SH-SY5Y (cell line): ENCODE data around the gene PLEKHG1.

ENCODE experiments used
- GATA2 ChIP-seq: IDR thresholded peaks from 2 replicates; pipeline ENCODE4 v1.6.1; 2011; ENCODE audit warnings: mild to moderate bottlenecking, low read depth, low read length
- GATA3 ChIP-seq: IDR thresholded peaks from 2 replicates; pipeline ENCODE4 v1.6.1; 2011; ENCODE audit warnings: low read depth, mild to moderate bottlenecking, low read length, moderate library complexity

Gene PLEKHG1

DNA sequence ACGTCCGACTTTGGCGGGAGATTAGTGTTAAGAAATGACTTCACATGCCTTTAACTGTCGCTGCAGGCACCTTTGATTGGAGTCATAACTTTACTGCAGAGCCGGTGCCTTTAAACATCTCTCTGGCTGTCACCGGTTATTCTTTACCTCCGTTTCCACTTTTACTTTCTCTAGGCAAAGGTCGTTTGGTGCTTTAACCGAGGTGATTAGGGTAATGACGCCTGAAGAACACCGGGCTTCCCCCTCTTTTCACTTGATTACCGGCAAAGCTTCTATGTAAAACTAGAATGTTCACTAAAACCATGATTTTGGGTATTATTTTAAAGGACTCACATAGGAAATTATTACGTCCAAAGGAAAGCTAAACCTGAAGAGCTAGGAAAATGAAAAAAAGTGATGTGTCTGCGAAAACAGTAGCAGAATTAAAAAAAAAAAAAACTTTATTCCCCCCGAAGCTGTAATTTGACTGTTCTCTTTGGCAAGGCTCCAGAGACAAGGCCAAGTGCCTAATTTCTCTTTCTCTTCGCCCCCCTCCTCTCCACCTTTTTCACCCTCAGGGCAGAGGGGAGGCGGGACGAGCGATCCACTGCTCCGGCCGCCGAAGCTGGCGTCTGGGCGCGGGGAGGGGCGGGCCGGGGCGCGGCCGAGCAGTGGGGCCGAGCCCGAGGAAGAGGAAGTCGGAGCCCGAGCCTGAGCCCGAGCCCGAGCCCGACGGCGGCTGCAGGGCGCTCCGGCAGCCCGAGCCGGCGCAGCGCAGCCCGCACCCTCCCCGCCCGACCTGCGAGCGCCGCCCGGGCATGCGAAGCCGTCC, at the start of gene PLEKHG1:
Gene PLEKHG1, plus strand, starts transcription at position 687 of the 811 bp plus-strand sequence. CDS start 133,797 bp downstream, outside the sequence.
- TF ChIP-seq GATA2 (no peak), GATA3 (no peak)

DNA sequence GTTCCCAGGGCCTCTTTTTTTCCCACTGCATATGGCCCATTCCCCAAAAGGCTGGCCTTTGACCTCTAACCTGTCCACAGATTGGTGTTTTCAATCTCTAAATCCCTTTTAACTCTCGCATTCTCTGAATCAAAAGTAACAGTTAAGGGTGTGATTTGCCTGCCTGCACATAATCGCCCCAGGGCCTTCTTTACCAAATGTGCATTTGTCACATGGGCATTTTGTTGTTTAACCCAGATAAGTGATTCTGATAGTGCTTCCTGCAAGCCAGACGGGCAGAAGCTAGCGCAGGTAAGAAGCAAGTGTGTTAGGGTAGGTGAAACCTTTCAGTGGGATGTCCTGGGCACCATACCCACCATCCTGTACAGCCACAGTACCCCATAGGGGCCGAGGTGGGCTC, 49.4 kb upstream of the PLEKHG1 start:
- TF ChIP-seq GATA2: no peak
- TF ChIP-seq GATA3: no peak

DNA sequence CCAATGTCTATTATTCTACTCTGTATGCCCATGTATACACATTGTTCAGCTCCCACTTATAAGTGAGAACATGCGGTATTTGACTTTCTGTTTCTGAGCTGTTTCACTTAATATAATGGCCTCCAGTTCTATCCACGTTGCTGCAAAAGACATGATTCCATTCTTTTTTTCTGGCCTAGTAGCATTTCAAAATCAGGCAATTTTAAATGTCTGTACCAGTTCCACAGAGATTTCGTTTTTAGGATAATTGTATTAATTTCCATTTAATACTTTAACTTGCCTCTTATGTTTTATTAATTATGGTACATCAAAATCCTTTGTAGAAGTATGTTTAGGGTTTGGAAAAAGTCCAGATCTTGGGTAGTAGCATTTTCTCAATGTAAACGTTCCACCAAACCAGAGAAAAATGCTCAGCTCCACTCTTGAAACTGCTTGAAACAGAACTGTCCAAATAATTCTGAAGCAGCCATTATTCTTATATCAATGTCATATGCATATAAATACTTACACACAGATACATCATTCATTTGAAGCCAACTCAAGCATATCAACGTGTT, 42.6 kb upstream of the PLEKHG1 start:
- TF ChIP-seq GATA2 (no peak), GATA3 (no peak)

DNA sequence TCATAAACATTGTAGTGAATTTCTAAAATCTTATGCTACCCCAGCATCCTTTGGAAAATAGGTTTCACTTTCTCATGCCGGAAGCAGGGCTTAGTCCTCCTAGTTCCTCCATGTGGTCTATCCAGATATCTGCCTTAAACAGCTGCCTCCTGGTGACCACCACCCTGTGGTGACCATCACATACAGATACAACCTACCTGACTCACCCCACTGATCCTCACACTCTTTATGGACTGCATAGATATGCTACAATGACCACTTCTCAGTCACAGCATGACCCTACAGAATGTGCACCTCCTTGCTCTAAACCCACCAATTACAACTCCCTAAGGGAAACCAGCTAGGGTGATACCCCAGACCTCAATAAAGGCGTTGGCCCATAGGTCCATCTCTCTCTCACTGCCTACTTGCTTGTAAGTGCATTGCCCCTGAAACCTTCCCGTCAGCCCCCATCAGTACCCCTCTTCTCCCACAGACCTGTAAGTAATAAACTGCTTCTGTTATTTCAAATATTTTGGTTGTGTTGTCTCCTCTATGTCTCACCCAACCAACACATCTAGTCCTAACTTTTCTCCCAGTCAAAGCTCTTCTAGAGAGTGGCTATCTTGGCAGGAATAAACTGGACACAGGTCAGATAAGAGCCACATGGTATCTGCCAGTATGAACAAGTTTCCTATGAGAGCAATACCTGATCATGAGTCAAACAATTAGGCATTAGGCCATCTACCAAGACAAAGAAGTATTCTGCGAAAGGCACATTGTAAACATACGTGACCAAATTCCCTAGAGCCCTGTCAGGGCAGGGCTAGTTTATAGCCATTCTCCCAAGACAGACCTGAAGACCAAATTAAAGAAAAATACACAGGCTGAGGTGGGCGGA, 39.4 kb upstream of the PLEKHG1 start:
- TF ChIP-seq GATA2 (no peak), GATA3 (no peak)

DNA sequence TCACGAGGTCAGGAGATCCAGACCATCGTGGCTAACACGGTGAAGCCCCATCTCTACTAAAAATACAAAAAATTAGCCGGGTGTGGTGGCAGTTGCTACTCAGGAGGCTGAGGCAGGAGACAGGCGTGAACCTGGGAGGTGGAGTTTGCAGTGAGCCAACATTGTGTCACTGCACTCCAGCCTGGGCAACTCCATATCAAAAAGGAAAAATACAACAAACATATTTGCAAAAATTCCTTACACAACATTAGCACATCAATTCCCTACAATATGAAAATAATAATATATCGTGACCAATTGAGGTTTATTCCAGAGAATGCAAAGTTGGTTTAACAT, 38.8 kb upstream of the PLEKHG1 start:
- TF ChIP-seq GATA3 (no peak), GATA2 (no peak)

DNA sequence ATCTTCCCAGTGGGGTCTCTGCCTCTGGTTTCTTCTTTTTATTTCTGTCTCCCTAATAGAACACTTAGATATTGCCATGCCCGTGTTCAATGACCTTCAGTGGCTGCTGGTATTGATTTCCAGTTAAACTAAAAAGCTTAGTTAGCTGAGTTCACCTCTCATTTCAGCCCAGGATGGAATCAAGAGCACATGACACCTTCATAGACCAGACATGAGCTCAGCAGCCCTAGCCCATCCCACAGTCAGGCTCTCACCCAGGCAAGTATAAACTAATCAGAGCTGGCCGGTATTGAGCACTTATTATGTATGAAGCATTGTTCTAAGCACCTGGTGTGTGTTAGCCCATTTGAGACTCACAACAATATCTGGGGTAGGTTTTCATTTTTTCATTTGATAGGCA, 33.7 kb upstream of the PLEKHG1 start:
- TF ChIP-seq GATA2: no peak
- no peak for TF ChIP-seq GATA3

DNA sequence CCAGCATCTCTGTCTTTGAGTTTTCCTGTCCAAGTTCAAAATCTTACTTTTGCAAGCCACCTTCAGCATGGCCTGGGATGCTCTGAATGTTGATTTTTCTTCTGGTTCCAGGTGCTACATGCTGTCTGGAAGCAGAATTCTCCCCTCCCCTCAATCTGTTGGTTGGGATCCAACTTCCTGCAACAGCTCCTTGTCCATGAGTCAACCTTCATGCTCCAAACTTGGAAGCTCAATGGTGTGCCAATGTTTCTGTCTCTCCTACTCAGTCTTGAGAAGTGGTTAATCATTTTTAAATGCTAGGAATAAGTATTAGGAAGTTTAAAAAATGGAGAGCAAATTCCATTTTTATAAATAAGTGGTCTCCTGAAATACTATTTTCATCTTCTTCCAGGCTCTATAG, 33.2 kb upstream of the PLEKHG1 start:
- TF ChIP-seq GATA2: no peak
- TF ChIP-seq GATA3: no peak

DNA sequence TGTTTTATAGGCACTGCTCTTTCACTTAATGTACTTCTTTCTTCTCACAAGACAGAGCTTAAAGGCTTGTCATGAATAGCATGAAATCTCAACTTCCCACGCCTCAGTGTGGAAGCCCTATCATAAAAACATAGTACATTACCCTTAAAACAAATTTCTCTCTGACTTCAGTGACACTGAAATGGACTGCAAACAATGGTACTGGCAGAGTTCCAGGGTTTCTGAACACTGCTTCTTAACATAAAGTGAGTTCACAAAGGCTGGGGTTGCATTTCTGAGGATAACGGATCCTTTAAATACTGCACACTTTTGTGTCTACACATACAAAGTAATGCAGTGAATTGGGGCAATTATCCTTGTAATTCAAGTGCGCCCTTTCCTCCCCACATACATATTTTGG, 32.3 kb upstream of the PLEKHG1 start:
- TF ChIP-seq GATA2 (no peak), GATA3 (no peak)

DNA sequence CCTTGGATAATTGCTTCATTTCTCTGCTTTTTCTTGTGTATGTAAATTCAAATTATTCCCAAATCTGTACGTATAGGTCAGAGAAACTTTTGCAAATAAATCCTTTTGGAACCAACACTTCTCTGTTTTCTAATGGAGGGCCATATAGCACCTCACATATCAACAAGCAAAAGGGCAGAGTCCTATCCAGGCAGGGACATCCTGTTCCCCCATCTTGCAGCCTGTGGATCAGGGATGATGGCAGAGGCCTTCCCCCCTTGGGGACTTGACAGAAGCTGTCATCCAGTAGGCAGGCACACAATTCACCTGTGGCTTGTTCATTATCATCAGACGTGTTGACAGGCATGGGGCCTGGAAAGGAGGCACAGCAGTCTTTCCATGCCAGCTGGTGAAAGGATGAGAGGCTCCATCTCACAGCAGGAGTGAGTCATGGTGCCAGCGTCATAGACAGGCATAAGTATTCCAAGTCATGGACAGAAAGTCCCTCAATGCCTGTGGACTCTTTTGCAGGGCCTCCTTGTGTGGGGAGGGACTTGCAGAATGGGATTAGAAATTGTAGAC, 31.8 kb upstream of the PLEKHG1 start:
- TF ChIP-seq GATA2 (no peak), GATA3 (no peak)

DNA sequence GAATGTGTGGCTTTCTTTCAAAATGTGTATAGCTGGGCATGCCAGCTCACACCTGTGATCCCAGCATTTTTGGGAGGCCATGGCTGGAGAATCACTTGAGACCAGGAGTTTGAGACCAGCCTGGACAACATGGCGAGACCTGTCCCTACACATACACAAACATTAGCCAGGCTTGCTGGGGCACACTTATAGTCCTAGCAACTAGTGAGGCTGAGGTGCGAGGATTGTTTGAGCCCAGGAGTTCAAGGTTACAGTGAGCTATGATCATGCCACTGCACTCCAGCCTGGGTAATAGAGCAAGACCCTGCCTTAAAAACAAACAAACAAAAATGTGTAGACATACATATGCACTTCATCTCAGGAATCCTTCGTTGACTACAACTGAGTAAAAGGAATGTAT, 31.1 kb upstream of the PLEKHG1 start:
- no peak for TF ChIP-seq GATA3
- TF ChIP-seq GATA2: no peak

DNA sequence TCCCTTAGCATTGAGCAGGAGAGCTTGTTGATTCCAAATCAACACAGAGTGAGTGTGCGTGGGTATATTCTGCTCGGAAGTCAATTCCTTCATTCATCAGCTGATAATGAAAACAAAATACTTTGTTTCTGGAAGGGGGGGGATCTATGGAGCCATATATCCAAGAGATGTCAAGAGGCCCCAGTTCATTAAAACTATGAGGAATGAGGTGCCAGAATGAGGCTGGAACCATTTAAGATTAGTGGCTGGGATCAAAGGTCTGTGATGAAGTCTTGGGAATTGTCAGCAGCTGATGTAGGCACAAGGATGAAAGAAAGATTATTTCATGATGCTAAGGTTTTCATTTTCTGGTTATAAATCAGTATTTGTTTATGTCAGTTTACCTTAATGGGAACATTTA, 30.5 kb upstream of the PLEKHG1 start:
- TF ChIP-seq GATA2: no peak
- TF ChIP-seq GATA3: no peak

DNA sequence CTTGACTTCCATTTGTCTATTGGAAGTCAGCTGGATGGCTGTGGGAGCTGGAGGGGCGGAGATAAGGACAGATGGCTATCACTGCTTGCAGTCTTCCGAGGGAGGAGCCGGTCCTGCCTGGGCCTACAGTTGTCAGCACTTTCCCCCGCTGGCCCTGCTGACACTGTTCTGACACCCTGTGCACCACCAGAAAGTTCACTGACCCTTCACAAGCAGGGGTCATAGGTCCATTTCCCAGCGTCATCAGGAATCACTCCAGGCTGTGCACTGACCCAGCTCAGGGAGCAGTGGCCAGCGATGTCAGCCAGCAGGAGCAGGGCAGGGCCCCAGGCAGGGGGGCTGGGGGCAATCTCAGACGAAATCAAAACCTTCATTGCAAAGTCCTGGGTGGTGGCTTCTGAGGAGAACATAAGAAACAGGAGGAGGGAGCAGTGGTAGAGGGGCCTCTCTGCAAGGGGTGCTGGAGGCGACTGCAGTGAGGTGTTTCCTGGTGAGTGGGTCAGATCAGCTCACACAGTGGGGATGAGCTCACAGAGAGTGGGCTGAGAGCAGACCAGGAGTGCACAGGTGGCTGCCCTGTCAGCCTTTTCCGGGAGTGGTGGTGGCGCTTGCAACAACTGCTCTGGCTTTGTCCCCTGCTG, 26.5 kb upstream of the PLEKHG1 start:
- TF ChIP-seq GATA3: no peak
- TF ChIP-seq GATA2: no peak

DNA sequence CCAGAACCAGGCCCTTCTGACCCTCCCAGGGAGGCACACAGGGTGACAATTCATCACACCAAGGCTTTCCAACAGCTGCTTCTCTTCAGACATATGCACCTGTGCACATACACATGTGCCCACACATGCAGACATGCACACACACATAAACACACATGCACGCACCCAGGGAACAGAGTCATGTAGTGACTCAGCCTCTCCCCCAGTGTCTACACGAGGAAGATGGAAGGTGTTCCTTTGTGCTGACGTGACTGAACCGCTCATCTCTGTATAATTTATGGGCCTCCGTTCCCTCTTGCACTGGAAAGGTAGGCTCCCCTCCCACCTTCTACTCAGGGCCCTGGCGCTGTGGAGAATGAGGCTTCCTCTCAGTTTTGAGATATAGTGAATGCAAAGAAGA, 23.8 kb upstream of the PLEKHG1 start:
- no peak for TF ChIP-seq GATA3
- no peak for TF ChIP-seq GATA2
